ENCODE data around the gene SMARCC2.

Gene SMARCC2

DNA sequence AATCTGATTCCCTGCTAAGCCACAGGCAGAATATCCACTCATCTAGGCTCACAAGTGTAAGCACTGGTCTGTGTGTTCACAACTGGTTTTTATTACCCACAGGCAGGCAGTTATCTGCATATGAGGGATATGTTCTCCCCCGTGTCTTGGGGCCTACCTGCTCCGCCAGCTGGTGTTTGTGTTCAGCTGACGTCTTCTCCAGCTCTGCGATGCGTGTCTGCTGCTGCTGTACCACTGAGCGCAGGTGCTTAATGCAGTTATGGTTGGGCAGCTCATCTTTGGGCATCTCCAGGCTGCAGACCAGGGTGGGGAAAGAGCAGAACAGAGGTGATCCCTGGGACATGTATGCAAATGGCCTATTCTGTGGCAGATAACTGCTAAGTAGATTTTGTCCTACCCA is 18.7 kb upstream of the SMARCC2 start:
- DNase-seq (ENCODE audit: low read depth), result no peak

DNA sequence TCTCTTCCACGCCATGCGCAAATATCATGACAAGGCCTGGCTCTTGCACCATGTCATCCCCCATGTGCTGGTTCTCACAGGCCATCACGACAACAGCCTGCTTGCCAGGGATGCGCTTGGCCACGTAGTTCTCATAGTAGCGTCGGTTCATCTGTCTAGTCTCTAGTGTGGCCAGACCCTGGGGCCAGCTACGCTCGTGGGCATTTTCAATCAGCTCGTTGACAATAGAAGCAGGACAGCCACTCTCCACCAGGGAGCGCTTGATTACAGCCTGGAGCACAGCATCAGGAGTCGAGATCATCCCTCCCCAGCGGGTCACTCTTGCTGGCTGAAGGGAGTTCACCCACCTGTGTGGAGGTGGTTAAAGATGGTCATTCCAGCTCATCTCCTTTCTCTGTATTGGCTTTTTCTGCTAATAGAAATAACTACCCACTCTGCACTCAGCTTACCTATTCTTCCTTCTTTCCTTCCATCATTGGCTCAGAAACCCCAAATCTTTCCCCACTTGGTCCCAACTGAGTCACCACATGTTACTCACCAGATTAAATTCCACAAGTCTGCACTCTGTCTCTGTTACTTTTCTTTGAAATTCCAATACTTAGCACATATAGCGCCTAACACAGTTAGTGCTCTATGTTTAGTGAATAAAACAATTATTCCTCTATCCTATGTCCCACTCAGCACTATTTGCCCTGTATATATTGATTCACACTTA is 17.3 kb upstream of the SMARCC2 start:
- no peak for DNase-seq (ENCODE audit: low read depth)

DNA sequence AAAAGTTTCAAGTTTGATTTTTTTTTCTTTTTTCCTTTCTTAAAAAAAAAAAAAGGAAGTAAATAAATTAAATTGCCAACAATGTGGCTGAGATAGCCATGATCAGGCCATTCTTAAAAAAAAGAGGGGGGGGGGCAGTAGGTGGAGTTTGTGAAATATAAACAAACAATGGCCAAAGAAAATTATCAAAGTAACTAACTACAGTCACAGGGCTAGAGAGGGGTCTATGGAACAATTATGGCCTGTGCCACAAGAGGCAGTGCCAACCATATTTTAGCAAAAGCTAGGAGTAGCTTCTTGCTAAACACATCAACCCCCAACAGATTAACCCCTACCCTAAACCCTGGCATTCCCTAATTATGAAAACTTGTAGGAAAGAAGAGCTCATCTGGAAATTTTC is 16.2 kb upstream of the SMARCC2 start:
- DNase-seq (ENCODE audit: low read depth), result no peak

DNA sequence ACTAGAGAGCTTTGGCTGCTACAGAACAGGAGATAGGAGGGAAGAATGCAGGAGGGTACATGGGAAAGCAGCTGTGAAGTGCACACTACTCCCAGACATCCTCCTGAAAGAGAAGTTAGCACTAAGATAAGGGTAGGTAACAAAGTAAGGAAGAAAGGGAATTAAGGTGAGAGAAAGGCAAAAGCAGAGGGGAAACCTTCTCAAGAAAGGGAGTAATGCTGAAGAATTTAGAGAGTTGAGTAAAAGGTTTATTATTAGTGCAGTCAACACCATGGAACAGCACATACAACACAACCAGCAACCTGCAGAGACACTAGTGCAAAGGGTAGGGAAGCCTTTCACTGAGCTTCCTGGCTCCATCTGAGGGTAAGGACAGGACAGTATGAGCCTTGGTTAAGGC is 15.0 kb upstream of the SMARCC2 start:
- DNase-seq (ENCODE audit: low read depth), result no peak

DNA sequence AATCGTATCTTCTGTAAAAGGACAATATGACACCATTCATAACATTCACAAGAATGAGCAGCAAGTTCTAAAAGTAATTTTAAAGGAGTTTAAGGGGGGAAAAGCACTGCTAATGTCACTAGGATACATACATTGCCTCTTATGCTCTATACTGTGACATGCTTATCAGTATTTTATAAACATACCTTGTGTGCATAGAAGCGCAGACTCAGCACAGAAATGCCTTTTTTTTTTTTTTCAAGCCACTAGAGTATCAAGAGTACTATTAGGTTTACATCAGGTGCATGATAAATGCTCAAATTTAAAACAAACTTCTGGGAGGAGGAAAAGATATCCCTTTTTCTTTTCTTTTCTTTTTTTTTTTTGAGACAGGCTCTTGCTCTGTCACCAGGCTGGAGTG is 13.6 kb upstream of the SMARCC2 start:
- no peak for DNase-seq (ENCODE audit: low read depth)

DNA sequence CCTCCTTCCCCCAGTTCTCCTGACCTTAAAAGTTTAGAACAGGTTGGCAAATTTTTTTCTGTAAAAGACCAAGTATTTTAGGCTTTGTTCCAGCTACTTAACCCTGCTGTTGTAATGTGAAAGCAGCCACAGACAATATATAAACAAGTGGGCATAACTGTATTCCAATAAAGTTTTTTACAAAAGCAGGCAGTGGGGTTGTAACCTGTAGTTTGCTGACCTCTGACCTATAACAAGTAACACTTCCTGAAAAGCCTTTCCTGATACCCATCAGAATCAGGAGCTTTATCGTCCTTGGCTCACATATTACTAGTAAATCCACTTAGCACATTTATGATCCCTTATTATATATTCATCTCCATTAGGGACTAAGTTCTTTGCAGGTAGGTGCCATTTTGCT is 13.1 kb upstream of the SMARCC2 start:
- no peak for DNase-seq (ENCODE audit: low read depth)

DNA sequence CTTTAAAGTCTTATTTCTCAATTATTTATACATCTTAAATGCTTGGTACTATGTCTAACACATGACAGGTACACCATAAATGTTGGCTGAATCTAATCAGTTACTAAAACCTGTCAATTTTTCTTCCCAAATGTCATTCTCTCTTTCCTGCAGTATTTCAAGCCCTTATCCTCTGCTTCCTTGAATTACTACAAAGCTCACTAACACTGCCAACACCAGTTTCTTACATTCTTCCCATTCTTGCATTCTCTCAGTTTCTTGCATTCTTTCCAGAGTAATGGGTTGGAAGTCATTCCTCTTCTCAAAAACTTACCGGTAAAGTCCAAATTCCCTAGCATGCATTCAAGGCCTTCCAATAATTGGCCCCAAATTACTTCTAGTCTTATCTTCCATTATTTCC is 9.6 kb upstream of the SMARCC2 start:
- no peak for DNase-seq (ENCODE audit: low read depth)

DNA sequence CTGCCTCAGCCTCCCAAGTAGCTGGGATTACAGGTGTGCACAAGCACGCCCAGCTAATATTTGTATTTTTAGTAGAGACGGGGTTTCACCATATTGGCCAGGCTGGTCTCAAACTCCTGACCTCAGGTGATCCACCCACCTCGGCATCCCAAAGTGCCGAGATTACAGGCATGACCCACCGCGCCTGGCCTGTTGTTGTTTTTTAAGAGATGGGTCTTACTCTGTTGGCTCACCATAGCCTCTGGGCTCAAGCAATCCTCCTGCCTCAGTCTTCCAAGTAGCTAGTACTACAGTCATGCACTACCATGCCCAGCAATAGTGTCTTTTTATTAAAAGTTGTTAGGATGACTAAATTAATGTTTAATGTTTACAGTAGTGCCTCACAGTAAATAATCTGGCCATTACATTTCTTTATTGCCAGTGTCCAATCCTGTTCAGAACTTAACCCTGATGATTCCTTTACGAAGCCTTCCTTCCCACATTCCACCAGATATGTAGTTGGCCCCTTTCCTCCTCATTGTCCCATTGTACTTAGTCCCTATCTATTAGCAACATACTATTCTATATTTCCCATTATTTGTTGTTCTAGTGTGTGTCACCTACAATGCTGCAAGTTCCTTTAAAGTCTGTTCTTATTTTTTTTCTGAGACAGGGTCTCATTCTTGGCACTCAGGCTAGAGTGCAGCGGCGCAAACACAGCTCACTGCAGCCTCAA is 8.8 kb upstream of the SMARCC2 start:
- DNase-seq (ENCODE audit: low read depth), result no peak

DNA sequence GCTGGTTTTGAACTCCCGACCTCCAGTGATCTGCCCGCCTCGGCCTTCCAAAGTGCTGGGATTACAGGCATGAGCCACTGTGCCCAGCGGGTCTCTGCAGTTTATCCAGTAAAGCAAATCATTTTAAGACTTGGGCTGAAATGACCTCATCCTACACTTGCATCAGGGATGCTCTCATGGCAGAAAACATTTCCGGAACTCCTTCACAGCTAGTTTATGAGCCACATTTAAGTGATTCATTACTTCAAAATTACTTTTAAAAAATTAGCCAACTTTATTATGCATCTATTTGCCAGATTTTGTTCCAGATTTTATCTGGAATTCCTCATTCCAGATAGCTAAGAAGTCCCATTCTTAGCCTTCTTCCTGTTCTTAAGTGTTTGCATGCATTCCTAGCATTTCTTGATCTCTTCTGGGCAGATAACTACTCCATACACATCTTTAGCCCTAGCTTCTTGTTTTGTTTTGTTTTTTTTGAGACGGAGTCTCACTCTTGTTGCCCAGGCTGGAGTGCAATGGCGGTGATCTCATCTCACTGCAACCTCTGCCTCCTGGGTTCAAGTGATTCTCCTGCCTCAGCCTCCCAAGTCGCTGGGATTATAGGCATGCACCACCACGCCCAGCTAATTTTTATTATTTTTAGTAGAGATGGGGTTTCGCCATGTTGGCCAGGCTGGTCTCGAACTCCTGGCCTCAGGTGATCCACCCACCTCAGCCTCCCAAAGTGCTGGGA is 7.7 kb upstream of the SMARCC2 start:
- DNase-seq (ENCODE audit: low read depth), result peak; percentile 73

DNA sequence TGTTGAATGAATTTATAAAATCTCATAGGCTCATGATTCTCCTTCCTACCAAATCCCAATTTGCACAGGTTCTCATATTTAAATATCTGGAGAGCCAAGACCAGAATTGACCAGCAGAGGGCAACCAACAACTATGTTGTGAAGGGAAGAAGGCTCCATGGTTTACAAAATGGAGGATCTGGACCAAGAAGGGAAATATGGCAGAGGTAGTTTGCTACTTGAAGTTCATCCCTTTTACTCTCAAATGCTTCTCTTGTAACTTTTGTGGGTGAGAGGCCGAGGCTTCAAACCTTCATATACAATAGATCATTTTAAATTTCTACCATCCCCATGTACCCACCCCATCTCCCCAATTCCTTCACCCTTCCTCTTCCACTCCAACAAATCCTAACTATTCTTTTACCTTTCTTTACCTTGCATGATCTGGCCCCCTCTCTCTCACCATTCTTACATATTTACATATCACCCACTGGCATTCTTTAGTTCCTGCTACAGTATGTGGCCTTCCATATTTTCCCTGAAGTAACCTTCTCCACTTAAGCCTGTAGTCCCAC is 3.8 kb upstream of the SMARCC2 start:
- peak; percentile 75 for DNase-seq (ENCODE audit: low read depth)

DNA sequence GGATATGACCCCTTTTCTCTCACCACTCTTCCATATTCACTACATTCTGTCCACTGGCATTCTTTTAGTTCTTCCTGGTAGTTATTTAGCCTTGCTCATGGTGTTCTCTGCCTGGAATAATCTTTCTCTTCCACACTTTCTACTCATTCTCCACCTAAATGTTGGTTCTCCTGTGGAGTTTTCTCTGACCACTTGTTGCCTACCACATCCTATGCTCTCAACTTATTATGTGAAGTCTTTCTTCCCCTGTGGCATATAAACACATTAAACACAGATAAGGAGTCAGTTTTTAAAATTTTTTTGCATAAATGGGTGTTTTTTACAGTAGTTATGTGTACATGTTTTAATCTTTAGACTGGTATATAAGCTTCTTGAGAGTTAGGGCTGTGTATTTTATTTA is 3.3 kb upstream of the SMARCC2 start:
- no peak for DNase-seq (ENCODE audit: low read depth)

DNA sequence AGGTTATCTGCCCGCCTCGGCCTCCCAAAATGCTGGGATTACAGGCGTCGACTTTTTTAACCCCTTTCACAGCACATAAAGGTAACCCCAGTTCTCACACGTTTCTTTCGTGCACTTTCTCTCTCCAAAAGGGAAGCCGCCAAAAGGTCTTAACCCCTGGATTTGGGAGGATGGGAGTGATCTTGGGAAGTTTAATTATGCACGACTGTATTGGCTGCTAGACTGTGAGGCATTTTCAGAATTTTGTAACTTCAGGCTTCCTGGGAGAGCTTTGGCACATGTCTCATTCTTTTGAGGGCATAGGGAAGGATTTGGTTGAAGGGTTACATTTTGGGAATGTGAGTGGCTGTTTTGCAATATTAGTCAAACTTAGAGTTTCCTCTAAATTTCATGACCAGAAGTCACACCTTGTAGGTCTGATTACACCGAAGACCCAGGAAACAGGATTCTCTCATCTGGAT is 1.4 kb upstream of the SMARCC2 start:
- DNase-seq (ENCODE audit: low read depth), result no peak

DNA sequence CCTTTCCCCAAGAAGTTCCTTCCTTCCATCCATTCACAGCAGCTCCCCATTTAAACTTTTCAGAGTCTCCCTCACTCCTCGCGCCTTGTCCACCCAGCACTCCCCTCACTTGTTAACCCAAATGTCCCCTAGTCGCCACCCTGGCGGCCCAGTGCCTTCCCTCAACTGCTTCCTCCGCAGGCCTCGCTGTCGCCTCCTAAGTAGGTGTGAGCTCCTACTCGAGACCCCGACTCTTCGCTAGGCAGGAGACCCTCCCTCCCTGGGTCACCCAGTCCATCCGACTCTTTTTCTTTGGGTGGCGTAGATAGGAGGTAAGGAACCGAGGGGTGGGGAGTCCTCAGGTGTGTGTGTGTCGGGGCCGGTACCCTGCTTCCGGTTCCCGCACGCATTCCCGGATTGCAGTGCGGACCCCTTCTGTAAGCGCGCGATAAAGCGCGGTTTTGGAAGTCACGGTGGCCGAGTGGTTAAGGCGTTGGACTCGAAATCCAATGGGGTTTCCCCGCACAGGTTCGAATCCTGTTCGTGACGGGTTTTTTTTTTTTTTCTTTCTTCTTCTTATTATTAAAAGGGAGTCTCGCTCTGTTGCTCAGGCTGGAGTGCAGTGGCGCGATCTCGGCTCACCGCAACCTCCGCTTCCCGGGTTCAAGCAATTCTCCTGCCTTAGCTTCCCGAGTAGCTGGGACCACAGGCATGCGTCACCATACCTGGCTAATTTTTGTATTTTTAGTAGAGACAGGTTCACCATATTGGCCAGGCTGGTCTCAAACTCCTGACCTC is 823 bp upstream of the SMARCC2 start:
- peak; percentile 56 for DNase-seq (ENCODE audit: low read depth)

DNA sequence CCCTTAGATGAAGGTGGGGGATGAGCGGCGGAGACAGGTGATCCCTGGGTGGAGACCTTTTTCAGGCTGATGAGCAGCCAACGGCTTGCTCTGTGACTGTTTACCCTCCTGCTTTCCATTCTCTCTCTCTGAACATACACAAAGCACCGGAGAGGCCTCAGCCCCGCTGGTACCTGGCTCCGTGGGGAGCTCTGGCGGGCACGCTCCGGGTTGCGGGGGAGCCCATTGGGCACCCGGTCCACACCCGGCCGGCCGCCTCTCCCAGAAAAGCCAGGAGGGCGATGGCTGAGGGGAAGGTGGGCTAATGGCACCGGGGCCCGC is 545 bp downstream of the SMARCC2 start:
- DNase-seq (ENCODE audit: low read depth), result no peak

DNA sequence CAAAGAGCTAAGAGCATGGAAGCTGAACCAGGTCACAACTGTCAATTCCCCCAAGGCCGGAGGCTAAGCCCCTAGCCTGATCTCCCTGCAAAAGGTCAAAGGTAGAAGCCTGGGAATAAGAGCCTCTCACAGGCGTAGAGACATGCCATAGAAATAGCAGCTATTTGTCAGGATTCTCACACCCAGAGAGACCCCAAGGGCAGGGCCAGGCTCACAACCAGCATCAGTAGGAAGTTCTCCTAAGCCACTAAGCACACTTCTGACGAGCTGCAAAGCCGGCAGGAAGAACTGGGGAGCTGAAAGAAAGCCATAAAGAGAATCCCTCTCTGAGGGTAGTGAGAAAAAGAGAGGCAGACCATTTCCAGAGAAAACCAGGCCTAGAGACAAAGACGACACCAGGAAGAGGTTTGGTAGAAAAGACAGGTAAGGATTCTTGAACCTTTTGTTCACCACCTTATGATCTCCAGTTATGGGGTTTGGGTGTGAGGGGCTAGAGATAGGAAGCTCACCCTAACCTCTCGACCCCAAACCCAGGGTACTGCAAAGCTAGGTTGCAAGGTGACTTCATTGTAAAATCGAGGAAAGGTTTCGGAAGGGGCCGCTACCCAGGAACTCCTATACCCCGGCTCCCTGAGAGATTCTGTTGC is 1.0 kb downstream of the SMARCC2 start:
- no peak for DNase-seq (ENCODE audit: low read depth)

DNA sequence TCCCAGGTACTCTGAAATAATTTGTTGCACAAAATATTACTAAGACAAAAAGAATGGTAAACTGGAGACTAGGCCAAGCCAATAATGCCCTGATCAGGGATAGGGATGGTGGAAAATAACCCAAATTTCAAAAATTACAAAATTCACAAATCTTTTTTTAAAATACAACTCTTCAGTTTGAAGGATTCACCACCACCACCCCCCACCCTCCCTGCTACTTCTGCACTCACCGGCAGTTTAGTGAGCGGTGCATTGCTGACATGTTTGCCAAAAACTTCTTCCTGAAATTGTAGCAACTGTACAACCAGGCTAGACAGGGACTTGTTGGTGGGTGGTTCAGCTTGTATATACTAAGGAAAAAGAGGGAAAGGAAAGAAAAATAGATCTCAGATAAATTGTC is 2.3 kb downstream of the SMARCC2 start:
- DNase-seq (ENCODE audit: low read depth), result no peak

DNA sequence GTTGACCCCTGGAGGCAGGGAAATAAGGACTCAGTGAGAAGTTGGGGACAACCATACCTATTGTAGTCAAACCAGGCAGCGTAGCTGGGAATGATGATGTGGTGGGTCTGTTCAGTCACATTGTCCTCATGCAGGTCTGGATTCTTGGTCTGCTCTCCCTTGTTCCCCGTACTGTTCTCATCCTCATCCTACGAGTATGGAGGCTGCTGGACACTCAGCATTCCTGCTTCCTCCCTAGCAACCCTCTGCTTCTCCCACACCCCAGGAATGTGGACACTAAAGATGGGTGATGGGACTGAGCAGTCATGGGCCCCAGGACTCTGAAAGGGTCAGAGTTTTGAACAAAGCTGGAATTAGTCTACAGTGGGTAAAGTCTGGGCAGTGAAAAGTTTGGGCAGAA is 10.9 kb downstream of the SMARCC2 start:
- no peak for DNase-seq (ENCODE audit: low read depth)

DNA sequence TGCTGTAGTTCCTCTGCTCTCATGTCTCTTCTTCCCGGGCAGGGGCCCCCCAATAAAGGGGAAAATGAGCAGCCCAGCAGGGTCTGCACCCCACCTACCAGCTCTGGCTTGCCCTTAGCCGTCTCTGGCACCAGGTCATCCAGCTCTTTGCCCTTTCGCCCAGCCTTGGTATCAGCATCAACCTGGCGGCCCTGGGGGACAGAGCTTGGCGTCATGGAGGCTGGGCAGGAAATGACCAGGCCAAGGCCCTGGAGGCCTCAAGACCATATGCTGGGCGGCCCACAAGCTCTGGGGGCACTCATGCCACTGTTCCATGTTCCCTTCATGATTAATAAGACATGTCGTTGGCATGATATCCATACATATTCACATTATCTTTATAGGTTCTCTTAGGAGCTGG is 16.4 kb downstream of the SMARCC2 start:
- DNase-seq (ENCODE audit: low read depth), result no peak

DNA sequence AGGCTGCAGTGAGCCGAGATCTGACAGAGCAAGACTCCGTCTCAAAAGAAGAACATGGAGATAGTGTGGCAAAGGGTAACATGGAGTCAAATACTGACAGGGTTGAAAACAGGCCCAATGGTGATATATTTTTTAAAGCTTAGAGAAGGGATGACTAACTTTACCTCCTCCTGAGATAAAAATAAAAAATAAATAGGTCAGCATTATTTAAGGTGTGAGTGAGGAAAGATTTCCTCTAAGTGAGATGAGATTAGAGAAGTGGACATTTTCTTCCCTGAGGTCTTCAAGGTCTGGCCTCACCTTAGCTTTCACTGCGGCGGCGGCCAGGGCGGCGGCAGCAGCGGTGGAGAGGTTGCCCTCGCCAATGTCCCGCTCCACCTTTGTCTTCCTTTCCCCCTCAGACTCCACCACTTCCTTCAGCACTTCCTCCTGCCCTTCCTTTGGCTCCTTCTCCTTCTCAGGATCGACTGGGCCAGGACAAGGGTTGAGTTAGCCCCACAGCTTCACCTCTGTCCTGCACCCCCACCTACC is 20.0 kb downstream of the SMARCC2 start:
- DNase-seq (ENCODE audit: low read depth), result no peak

DNA sequence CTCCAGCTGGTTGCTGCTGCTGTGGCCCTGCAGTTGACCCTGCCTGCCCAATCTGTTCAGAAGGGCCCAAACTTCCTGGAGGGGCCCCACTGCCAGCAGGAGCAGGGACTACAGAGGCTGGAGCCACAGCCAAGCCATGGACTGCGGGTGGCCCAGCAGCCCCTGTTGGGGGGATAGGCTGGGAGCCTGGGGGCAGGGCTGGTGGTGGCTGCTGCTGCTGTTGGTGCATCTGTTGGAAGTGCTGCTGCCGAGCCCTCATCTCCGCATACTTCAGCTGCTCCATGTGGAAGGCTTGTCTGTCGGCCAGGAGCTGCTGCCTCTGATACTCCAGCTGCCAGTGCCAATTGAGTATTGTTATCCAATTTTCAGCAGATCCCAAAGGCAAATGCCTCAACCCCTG is 23.9 kb downstream of the SMARCC2 start:
- no peak for DNase-seq (ENCODE audit: low read depth)

DNA sequence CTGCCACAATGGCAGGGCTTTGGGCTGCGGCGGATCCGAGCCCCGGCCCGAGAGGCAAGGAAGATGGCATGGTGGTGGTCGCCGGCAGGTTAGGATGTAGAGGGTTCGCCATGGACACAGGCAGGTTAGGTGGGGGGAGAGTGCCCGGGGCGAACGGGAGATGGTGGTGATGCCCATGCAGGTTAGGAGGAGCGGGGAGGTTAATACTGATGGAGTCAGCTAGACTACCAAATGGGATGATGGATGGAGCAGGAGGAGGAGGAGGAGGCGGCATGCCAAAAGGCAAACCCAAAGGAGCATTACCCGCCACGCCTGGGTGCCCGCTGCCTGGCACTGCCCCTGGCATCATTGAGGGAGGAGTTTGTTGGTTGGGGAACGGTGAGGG is 24.9 kb downstream of the SMARCC2 start:
- no peak for DNase-seq (ENCODE audit: low read depth)

All from stromal cell of bone marrow (primary cell).